GM12878 (cell line): ENCODE data around the gene ADCY2. TPM values are rescaled to one million over a fixed set of nuclear protein-coding genes. Genes with fewer than 3 reads are reported as not detected.

Experiments
- ATAC-seq: fragments of 200-7000 bp; cut with Tn5 transposase; 3 replicates; pipeline ENCODE4 v1.9.1; 2020; ENCODE audit warnings: mild to moderate bottlenecking, moderate library complexity
- BruUV-seq: library from RNA; stranded (reverse); fragments of 400-500 nt; replicated peaks from 2 replicates; lab custom pipeline; 2021; lab: Mats Ljungman, UMichigan
- CTCF ChIA-PET: fragments of 300-600 bp; sonication (Branson Sonifier 250); formaldehyde crosslinking; extraction: SDS; loops from one replicate; lab custom pipeline; 2021; ENCODE audit warnings: inconsistent platforms; lab: Yijun Ruan, JAX
- POLR2A ChIA-PET: fragments of 350-600 bp; formaldehyde crosslinking; extraction: SDS; loops from one replicate; lab custom pipeline; 2021; ENCODE audit warnings: inconsistent platforms; lab: Charles Lee
- RAD21 ChIA-PET: fragments of 300-600 bp; sonication (Branson Sonifier 250); formaldehyde crosslinking; loops from one replicate; lab custom pipeline; 2023; ENCODE audit warnings: antibody characterized with exemption; ENCODE audit not compliant: unreplicated experiment; lab: Charles Lee
- SMC1A ChIA-PET: fragments of 300-600 bp; sonication (Branson Sonifier 250); formaldehyde crosslinking; loops from one replicate; lab custom pipeline; 2023; ENCODE audit not compliant: unreplicated experiment, uncharacterized antibody; lab: Charles Lee
- DNase-seq: peaks from one replicate; pipeline ENCODE4 v3.0.0-alpha.2; 2011; ENCODE audit warnings: low read depth, low spot score
- FAIRE-seq: peaks from 3 replicates; lab custom pipeline; 2011; peaks lifted over from hg19 to GRCh38; lab: Jason Lieb, UNC
- H2AFZ ChIP-seq: 2 replicates; pipeline ENCODE4 v1.6.0; 2011; ENCODE audit warnings: low read depth, low read length, control low read depth; ENCODE audit not compliant: control insufficient read depth
- H3K27ac ChIP-seq: 2 replicates; pipeline ENCODE4 v1.5.1; 2011; ENCODE audit warnings: control low read depth; ENCODE audit not compliant: control insufficient read depth, insufficient read depth
- H3K27me3 ChIP-seq, 2 experiments: replicated peaks in 1 of 2; 2 replicates each; pipeline versions ENCODE4 v1.6.0 to v1.6.1; 2011; ENCODE audit warnings: low read length in 1 of 2; ENCODE audit not compliant: control insufficient read depth in 2 of 2, insufficient read depth in 2 of 2
- H3K36me3 ChIP-seq, 2 experiments: 2 replicates each; pipeline ENCODE4 v1.5.1; 2011; ENCODE audit warnings: low read length in 1 of 2; ENCODE audit not compliant: control insufficient read depth in 2 of 2, insufficient read depth in 2 of 2
- H3K4me1 ChIP-seq: 2 replicates; pipeline ENCODE4 v1.6.1; 2011; ENCODE audit warnings: mild to moderate bottlenecking, low read length, moderate library complexity, mixed read lengths; ENCODE audit not compliant: control insufficient read depth, insufficient read depth
- H3K4me2 ChIP-seq: 2 replicates; pipeline ENCODE4 v1.6.0; 2011; ENCODE audit warnings: control low read depth; ENCODE audit not compliant: control insufficient read depth, insufficient read depth
- H3K4me3 ChIP-seq: fragments of 200-600 bp; sonication (generic); 2 replicates; pipeline ENCODE4 v1.5.1; 2016
- H3K79me2 ChIP-seq: 2 replicates; pipeline ENCODE4 v1.6.0; 2011; ENCODE audit warnings: low read length; ENCODE audit not compliant: control insufficient read depth, insufficient read depth
- H3K9ac ChIP-seq: 2 replicates; pipeline ENCODE4 v1.8.0; 2011; ENCODE audit warnings: low read length, control low read depth, mixed read lengths; ENCODE audit not compliant: control insufficient read depth, insufficient read depth
- H3K9me3 ChIP-seq: replicated peaks from 3 replicates; pipeline ENCODE4 v1.5.1; 2011; ENCODE audit warnings: mild to moderate bottlenecking, low read length; ENCODE audit not compliant: control insufficient read depth, insufficient read depth
- H4K20me1 ChIP-seq: 2 replicates; pipeline ENCODE4 v1.6.0; 2011; ENCODE audit not compliant: control insufficient read depth, insufficient read depth
- CREM ChIP-seq: IDR thresholded peaks from 2 replicates; pipeline ENCODE4 v1.6.1; 2014; ENCODE audit warnings: antibody characterized with exemption, low read depth
- EZH2 ChIP-seq: IDR thresholded peaks from 2 replicates; pipeline ENCODE4 v1.6.1; 2012; ENCODE audit warnings: low read depth, mild to moderate bottlenecking, control low read depth, inconsistent platforms, low read length, borderline replicate concordance; ENCODE audit not compliant: control insufficient read depth
- NRF1 ChIP-seq: conservative IDR thresholded peaks from 2 replicates; pipeline ENCODE4 v1.6.1; 2011; ENCODE audit warnings: mild to moderate bottlenecking, low read depth, low read length, improper control_type of control experiment
- SIN3A ChIP-seq: IDR thresholded peaks from 2 replicates; pipeline ENCODE4 v1.6.1; 2012; ENCODE audit warnings: low read depth, low read length, improper control_type of control experiment
- SRF ChIP-seq, 2 experiments: IDR thresholded peaks; 2 replicates each; pipeline ENCODE4 v1.6.1; 2011; ENCODE audit warnings: low read depth in 2 of 2, low read length in 2 of 2, mild to moderate bottlenecking in 1 of 2, moderate library complexity in 1 of 2
- SUZ12 ChIP-seq: fragments of 200-600 bp; sonication (generic); IDR thresholded peaks from one replicate; pipeline ENCODE4 v1.6.1; 2018; ENCODE audit warnings: antibody characterized with exemption, mild to moderate bottlenecking; ENCODE audit not compliant: unreplicated experiment
- WGBS: methylation state at CpG from one replicate; pipeline ENCODE4 v1.1.6; 2016; ENCODE audit warnings: low lambda C conversion rate; ENCODE audit not compliant: insufficient replicate concordance, insufficient coverage; ENCODE audit errors: missing lambda C conversion rate; 5-methylcytosine and 5-hydroxymethylcytosine counted together
- in situ Hi-C: fragments of 300-500 bp; cut with MboI; formaldehyde crosslinking; loops from 9 replicates; pipeline ENCODE4 v1.14.3; 2018; ENCODE audit warnings: mixed read lengths
- intact Hi-C: fragments of 100-400 bp; cut with micrococcal nuclease; formaldehyde crosslinking; loops from one replicate; pipeline ENCODE4 v1.14.2; 2022; ENCODE audit not compliant: unreplicated experiment
- polyA plus RNA-seq, 11 experiments: library from polyadenylated mRNA; depleted of rRNA in 4 of 11; unstranded in 6 of 11; stranded (reverse) in 5 of 11; fragments of >200 nt; fragmentation: Nextera tagmentation in 4 of 11; fragmentation: Illumina TruSeq in 1 of 11; extraction: Ambion mirVana in 4 of 11; extraction: Trizol in 1 of 11; gene quantifications; 1 replicate in 1 of 11; 2 replicates in 10 of 11; pipeline versions ENCODE4 v1.2.1 to v1.2.3, GENCODE V29; 2011 to 2016; ENCODE audit warnings: inconsistent platforms in 2 of 11, missing spikeins in 2 of 11, low read depth in 1 of 11
- total RNA-seq, 4 experiments: library from RNA; depleted of rRNA in 3 of 4; stranded (reverse); fragments of >200 nt in 3 of 4; fragmentation: Illumina TruSeq in 1 of 4; extraction: Trizol in 1 of 4; gene quantifications; 2 replicates each; pipeline versions ENCODE4 v1.2.1 to v1.2.3, GENCODE V29; 2013 to 2021
- TF ChIP-seq, protein P1 (sequence below): fragments of 450-650 bp; IDR thresholded peaks from 2 replicates; pipeline ENCODE4 v1.6.1; 2017; ENCODE audit warnings: low read depth, mild to moderate bottlenecking, moderate library complexity
- TF ChIP-seq, protein P2 (sequence below): fragments of 450-650 bp; conservative IDR thresholded peaks from 2 replicates; pipeline ENCODE4 v1.6.1; 2017; ENCODE audit warnings: mild to moderate bottlenecking, moderate library complexity
- TF ChIP-seq, protein P3 (sequence below): IDR thresholded peaks from 2 replicates; pipeline ENCODE4 v1.6.1; 2011; ENCODE audit warnings: low read depth, mild to moderate bottlenecking, low read length, moderate library complexity, borderline replicate concordance; ENCODE audit errors: extremely low read depth
- TF ChIP-seq, protein P4 (sequence below): fragments of 450-650 bp; IDR thresholded peaks from 2 replicates; pipeline ENCODE4 v1.6.1; 2018; ENCODE audit warnings: borderline replicate concordance, mild to moderate bottlenecking; ENCODE audit not compliant: partially characterized antibody

ADCY2 gene
- total and polyA plus RNA-seq, 10 of the 15 experiments (the other 5 are each of a cell fraction or from before 2014, with no cell fraction given): 0.07 to 0.26 TPM; not detected in 8

DNA sequence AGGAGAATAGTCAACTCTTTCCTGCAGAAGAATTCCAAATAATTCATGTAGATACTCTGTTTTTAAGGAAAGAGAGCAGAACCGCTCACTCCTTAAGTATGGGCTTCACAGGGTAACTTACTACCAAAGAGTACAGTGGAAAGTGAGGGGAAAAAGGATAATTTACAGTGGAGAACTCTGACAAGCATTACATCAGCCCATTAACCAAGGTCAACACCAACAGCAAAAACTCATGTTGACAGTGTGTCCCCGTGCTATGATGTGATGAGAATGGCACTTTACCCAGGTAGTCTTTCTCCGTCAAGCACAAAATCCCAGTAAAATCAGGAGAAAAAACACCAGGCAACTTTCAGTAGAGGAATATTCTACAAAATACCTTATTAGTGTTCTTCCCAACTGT lies 104.3 kb downstream of the ADCY2 start:
- DNase-seq: no peak
- CTCF ChIA-PET: no interaction called here
- H3K36me3 ChIP-seq: no peaks in the 10 kb centered on the region
- no peak overlapping the region for H2AFZ ChIP-seq
- intact Hi-C loops: no loop called here
- H4K20me1 ChIP-seq: no peaks in the 10 kb centered on the region
- 33% methylated on average over 3 of the region's 3 CpGs for WGBS
- H3K79me2 ChIP-seq: no peaks in the 10 kb centered on the region
- H3K4me1 ChIP-seq: no peaks in the 10 kb centered on the region
- no peak overlapping the region for H3K4me2 ChIP-seq
- SMC1A ChIA-PET: no interaction called here
- no peak for ATAC-seq
- RAD21 ChIA-PET: no interaction called here
- POLR2A ChIA-PET: no interaction called here
- no peak for TF ChIP-seq EZH2
- TF ChIP-seq, protein P1, sequence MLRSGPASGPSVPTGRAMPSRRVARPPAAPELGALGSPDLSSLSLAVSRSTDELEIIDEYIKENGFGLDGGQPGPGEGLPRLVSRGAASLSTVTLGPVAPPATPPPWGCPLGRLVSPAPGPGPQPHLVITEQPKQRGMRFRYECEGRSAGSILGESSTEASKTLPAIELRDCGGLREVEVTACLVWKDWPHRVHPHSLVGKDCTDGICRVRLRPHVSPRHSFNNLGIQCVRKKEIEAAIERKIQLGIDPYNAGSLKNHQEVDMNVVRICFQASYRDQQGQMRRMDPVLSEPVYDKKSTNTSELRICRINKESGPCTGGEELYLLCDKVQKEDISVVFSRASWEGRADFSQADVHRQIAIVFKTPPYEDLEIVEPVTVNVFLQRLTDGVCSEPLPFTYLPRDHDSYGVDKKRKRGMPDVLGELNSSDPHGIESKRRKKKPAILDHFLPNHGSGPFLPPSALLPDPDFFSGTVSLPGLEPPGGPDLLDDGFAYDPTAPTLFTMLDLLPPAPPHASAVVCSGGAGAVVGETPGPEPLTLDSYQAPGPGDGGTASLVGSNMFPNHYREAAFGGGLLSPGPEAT: no peak
- TF ChIP-seq SIN3A: no peak
- TF ChIP-seq SRF (IDR thresholded peaks at IDR 0.05; ENCODE audit: low read depth in 2 of 2, low read length in 2 of 2): no peak
- TF ChIP-seq, protein P2, sequence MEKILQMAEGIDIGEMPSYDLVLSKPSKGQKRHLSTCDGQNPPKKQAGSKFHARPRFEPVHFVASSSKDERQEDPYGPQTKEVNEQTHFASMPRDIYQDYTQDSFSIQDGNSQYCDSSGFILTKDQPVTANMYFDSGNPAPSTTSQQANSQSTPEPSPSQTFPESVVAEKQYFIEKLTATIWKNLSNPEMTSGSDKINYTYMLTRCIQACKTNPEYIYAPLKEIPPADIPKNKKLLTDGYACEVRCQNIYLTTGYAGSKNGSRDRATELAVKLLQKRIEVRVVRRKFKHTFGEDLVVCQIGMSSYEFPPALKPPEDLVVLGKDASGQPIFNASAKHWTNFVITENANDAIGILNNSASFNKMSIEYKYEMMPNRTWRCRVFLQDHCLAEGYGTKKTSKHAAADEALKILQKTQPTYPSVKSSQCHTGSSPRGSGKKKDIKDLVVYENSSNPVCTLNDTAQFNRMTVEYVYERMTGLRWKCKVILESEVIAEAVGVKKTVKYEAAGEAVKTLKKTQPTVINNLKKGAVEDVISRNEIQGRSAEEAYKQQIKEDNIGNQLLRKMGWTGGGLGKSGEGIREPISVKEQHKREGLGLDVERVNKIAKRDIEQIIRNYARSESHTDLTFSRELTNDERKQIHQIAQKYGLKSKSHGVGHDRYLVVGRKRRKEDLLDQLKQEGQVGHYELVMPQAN: no peak
- no peak for TF ChIP-seq CREM
- no peak for TF ChIP-seq SUZ12
- TF ChIP-seq, protein P3, sequence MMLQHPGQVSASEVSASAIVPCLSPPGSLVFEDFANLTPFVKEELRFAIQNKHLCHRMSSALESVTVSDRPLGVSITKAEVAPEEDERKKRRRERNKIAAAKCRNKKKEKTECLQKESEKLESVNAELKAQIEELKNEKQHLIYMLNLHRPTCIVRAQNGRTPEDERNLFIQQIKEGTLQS: no peak
- no peak for TF ChIP-seq NRF1
- TF ChIP-seq, protein P4, sequence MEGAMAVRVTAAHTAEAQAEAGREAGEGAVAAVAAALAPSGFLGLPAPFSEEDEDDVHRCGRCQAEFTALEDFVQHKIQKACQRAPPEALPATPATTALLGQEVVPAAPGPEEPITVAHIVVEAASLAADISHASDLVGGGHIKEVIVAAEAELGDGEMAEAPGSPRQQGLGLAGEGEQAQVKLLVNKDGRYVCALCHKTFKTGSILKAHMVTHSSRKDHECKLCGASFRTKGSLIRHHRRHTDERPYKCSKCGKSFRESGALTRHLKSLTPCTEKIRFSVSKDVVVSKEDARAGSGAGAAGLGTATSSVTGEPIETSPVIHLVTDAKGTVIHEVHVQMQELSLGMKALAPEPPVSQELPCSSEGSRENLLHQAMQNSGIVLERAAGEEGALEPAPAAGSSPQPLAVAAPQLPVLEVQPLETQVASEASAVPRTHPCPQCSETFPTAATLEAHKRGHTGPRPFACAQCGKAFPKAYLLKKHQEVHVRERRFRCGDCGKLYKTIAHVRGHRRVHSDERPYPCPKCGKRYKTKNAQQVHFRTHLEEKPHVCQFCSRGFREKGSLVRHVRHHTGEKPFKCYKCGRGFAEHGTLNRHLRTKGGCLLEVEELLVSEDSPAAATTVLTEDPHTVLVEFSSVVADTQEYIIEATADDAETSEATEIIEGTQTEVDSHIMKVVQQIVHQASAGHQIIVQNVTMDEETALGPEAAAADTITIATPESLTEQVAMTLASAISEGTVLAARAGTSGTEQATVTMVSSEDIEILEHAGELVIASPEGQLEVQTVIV: no peak
- TF ChIP-seq, all 136 proteins: peak for 0
- Histone ChIP-seq H3K9ac (no peak overlapping the region), H3K4me3 (no peak overlapping the region), H3K27me3 (no peaks in the 10 kb centered on the region), H3K27ac (no peak overlapping the region), H3K9me3 (no peaks in the 10 kb centered on the region)
- FAIRE-seq: no peak
- in situ Hi-C loops: no loop called here
- BruUV-seq: no TSS peak
